Esophagus squamous epithelium (tissue), 5 donors: ENCODE data around the gene POU2F1. TPM values are rescaled to one million over a fixed set of nuclear protein-coding genes. Genes with fewer than 3 reads are reported as not detected.

ENCODE experiments used
- DNase-seq: peaks from one replicate; lab custom pipeline; 2025; lab: John Stamatoyannopoulos, UW
- H3K27ac ChIP-seq, 4 donors: fragments of 200-600 bp; sonication (generic); one replicate each; pipeline ENCODE4 v1.5.1; 2016 to 2019; ENCODE audit warnings: mild to moderate bottlenecking in 1 of 4
- H3K27me3 ChIP-seq, 4 donors: fragments of 200-600 bp; sonication (generic); 1 replicate in 3 of 4; 2 replicates in 1 of 4; pipeline versions ENCODE4 v1.5.1 to v1.6.0; 2017 to 2021; ENCODE audit warnings: antibody characterized with exemption in 1 of 4
- H3K36me3 ChIP-seq, 3 donors: fragments of 200-600 bp; sonication (generic); one replicate each; pipeline ENCODE4 v1.5.1; 2016 to 2019
- H3K4me1 ChIP-seq, 3 donors: fragments of 200-600 bp; sonication (generic); one replicate each; pipeline ENCODE4 v1.5.1; 2017 to 2019
- H3K4me3 ChIP-seq, 4 donors: fragments of 200-600 bp; sonication (generic); 1 replicate in 3 of 4; 2 replicates in 1 of 4; pipeline ENCODE4 v1.5.1; 2016 to 2019; ENCODE audit warnings: mild to moderate bottlenecking in 2 of 4, moderate library complexity in 1 of 4
- H3K9me3 ChIP-seq, 3 donors: fragments of 200-600 bp; sonication (generic); one replicate each; pipeline ENCODE4 v1.5.1; 2016 to 2019
- CTCF ChIP-seq, 6 experiments: fragments of 450-650 bp in 4 of 6; fragments of 200-600 bp in 2 of 6; sonication (generic) in 2 of 6; IDR thresholded peaks; one replicate each; pipeline ENCODE4 v1.5.1; 2016 to 2019; ENCODE audit warnings: antibody characterized with exemption in 6 of 6, mild to moderate bottlenecking in 4 of 6, moderate library complexity in 4 of 6
- POLR2A ChIP-seq, 4 donors: fragments of 450-650 bp; IDR thresholded peaks; one replicate each; pipeline ENCODE4 v1.6.1; 2017; ENCODE audit warnings: antibody characterized with exemption in 4 of 4, mild to moderate bottlenecking in 4 of 4, moderate library complexity in 3 of 4
- WGBS, 2 donors: methylation state at CpG; one replicate each; pipeline ENCODE4 v1.1.5; 2018; 5-methylcytosine and 5-hydroxymethylcytosine counted together
- intact Hi-C: fragments of 100-400 bp; cut with DNase I; formaldehyde crosslinking; loops from one replicate; pipeline ENCODE4 v1.15.0; 2022
- total RNA-seq, 4 donors: library from RNA; depleted of rRNA; stranded (reverse); fragments of >200 nt; gene quantifications; one replicate each; pipeline ENCODE4 v1.1.0, GENCODE V29; 2016
- donor health status: DM: yes; HTN: yes; CAD: no.

POU2F1 gene
- total RNA-seq, 4 donors from 2014 or later, result 7.8 to 10.5 (median 9.2) TPM

DNA sequence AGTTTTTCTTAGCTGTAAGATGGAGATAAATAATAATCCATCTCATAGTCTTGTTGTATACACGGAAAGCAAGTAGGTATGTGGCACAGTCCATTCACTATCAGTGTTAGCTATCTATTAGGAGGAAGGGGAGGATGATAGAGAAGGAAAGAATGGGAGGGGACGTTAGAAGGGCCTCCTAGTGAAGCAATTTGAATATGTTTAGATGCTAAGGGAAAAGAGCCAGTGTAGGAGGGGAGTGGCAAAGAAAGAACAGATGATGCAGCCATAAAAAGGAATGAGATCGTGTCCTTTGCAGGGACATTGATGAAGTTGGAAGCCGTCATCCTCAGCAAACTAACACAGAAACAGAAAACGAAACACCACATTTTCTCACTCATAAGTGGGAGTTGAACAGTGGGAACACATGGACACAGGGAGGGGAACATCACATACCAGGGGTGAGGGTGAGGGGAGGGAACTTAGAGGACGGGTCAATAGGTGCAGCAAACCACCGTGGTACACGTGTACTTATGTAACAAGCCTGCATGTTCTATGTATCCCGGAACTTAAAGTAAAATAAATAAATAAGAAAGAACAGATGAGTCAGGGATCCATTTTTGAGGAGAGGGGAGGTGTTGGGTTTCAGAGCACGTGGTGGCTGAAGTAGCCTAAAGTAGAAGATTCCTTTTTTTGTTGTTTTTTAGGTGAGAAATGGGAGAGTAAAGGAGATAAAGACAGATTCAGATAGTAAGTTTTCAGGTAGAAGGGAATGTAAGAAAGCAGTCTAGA is 124.1 kb downstream of the POU2F1 start:
- no peaks in the 10 kb centered on the region for H3K9me3 ChIP-seq
- 80 to 83% methylated on average over 10 of the region's 10 CpGs for WGBS, 2 donors
- no peak overlapping the region for H3K4me3 ChIP-seq
- no peaks in the 10 kb centered on the region for H3K4me1 ChIP-seq
- no peak for TF ChIP-seq CTCF (IDR thresholded peaks at IDR 0.05)
- no peak for DNase-seq
- intact Hi-C loops, result no loop called here
- no peaks in the 10 kb centered on the region for H3K36me3 ChIP-seq
- no peaks in the 10 kb centered on the region for H3K27me3 ChIP-seq
- no peak overlapping the region for H3K27ac ChIP-seq

- DNase-seq, result no peak
- Histone ChIP-seq H3K4me1 (no peaks in the 10 kb centered on the region), H3K9me3 (no peaks in the 10 kb centered on the region), H3K27ac (no peak overlapping the region), H3K36me3 (no peaks in the 10 kb centered on the region), H3K27me3 (no peaks in the 10 kb centered on the region), H3K4me3 (no peak overlapping the region)
- TF ChIP-seq CTCF (IDR thresholded peaks at IDR 0.05) (no peak), POLR2A (IDR thresholded peaks at IDR 0.05) (no peak)
- intact Hi-C loops, result no loop called here
- WGBS, 2 donors, result 24 to 39% methylated on average over 1 of the region's 1 CpG
Measured at GRCh38 chr1:167345386-167345733, 124.7 kb downstream of the POU2F1 start.

- intact Hi-C loops, result no loop called here
- 90 to 100% methylated on average over 3 to 6 of the region's 6 CpGs for WGBS, 2 donors
- Histone ChIP-seq H3K4me3 (no peak overlapping the region), H3K27me3 (no peaks in the 10 kb centered on the region), H3K27ac (no peak overlapping the region), H3K4me1 (no peaks in the 10 kb centered on the region), H3K9me3 (no peaks in the 10 kb centered on the region), H3K36me3 (no peaks in the 10 kb centered on the region)
- TF ChIP-seq POLR2A (IDR thresholded peaks at IDR 0.05) (no peak), CTCF (IDR thresholded peaks at IDR 0.05) (no peak)
- no peak for DNase-seq
Measured at GRCh38 chr1:167357305-167357704, 136.6 kb downstream of the POU2F1 start.

DNA sequence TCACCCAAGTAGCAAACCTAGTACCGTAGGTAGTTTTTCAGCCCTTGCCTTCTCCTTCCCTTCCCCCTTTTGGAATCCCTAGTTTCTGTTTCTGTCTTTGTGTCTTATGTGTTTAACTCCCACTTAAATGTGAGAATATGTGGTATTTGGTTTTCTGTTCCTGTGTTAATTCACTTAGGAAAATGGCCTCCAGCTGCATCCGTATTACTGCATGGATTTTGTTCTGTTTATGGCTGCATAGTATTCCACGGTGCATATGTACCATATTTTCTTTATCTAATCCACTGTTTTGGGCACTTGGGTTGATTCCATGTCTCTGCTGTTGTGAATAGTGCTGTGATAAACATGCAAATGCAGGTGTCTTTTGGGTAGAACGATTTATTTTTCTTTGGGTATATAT is 138.6 kb downstream of the POU2F1 start:
- no peak for DNase-seq
- H3K9me3 ChIP-seq, result no peaks in the 10 kb centered on the region
- H3K27me3 ChIP-seq, result no peaks in the 10 kb centered on the region
- TF ChIP-seq POLR2A (IDR thresholded peaks at IDR 0.05) (no peak), CTCF (IDR thresholded peaks at IDR 0.05) (no peak)
- intact Hi-C loops, result no loop called here
- H3K4me3 ChIP-seq, result no peak overlapping the region
- no peaks in the 10 kb centered on the region for H3K4me1 ChIP-seq
- H3K36me3 ChIP-seq, result no peaks in the 10 kb centered on the region
- H3K27ac ChIP-seq, result no peak overlapping the region
- 92 to 95% methylated on average over 4 of the region's 4 CpGs for WGBS, 2 donors

GRCh38 chr1:167360120-167360519 is 139.4 kb downstream of the POU2F1 start:
- DNase-seq, result no peak
- WGBS, 2 donors, result 81 to 83% methylated on average over 4 of the region's 4 CpGs
- no peak overlapping the region for H3K27ac ChIP-seq
- no peaks in the 10 kb centered on the region for H3K27me3 ChIP-seq
- TF ChIP-seq CTCF (IDR thresholded peaks at IDR 0.05), result no peak
- TF ChIP-seq POLR2A (IDR thresholded peaks at IDR 0.05), result no peak
- H3K4me3 ChIP-seq, result no peak overlapping the region
- intact Hi-C loops, result no loop called here
- no peaks in the 10 kb centered on the region for H3K4me1 ChIP-seq
- H3K36me3 ChIP-seq, result peaks cover 0 to under 1% (median 0%) of the 10 kb centered on the region in 3 donors
- no peaks in the 10 kb centered on the region for H3K9me3 ChIP-seq
